ENCODE data around the gene LDLRAD3. TPM values are rescaled to one million over a fixed set of nuclear protein-coding genes. Genes with fewer than 3 reads are reported as not detected.
A peak's percentile ranks its signal among the peaks of the same experiment; 100 is the strongest.

The LDLRAD3 gene
- total RNA-seq (ENCODE audit: low replicate concordance) = 35.6 and 46.6 TPM in 2 replicates

GRCh38 chr11:35943713-35944502, at the start of gene LDLRAD3:
TSS of gene LDLRAD3 (plus strand) at chr11:35944062. CDS start at chr11:35944099, 37 bp downstream.
- Mint-ChIP-seq H3K27ac (peak within 1 kb of the TSS; percentile 94), H3K4me1 (peaks cover 37% of the 10 kb centered on the region), H3K9me3 (peaks cover 14% of the 10 kb centered on the region), H3K4me3 (peak within 1 kb of the TSS; percentile 97), H3K36me3 (peaks cover 17% of the 10 kb centered on the region), H3K27me3 (ENCODE audit: insufficient read depth, low read depth) (peaks cover 9% of the 10 kb centered on the region)
- Histone ChIP-seq H3K9me3 (ENCODE audit: low read depth) (no peaks in the 10 kb centered on the region), H4K20me1 (ENCODE audit: low read depth) (peaks cover 46% of the 10 kb centered on the region), H3F3A (ENCODE audit: low read depth) (peaks cover 10% of the 10 kb centered on the region), H3K4me2 (peak within 1 kb of the TSS; percentile 100), H3K4me1 (peaks cover 47% of the 10 kb centered on the region), H3K4me3 (peak within 1 kb of the TSS; percentile 88), H3K27me3 (no peaks in the 10 kb centered on the region), H3K9ac (peak within 1 kb of the TSS; percentile 73), H3K27ac (no peak within 1 kb of the TSS), H2AFZ (replicated peaks) (peak within 1 kb of the TSS; percentile 8), H3K79me2 (ENCODE audit: low read depth) (peaks cover 48% of the 10 kb centered on the region), H3K36me3 (no peaks in the 10 kb centered on the region)
- TF ChIP-seq EZH2phosphoT487 (IDR thresholded peaks at IDR 0.05) = no peak
- no peak for TF ChIP-seq EZH2 (IDR thresholded peaks at IDR 0.05)
- no peak for TF ChIP-seq CTCF (IDR thresholded peaks at IDR 0.05)
- DNase-seq (ENCODE audit: low spot score) = peak; percentile 93

- Histone ChIP-seq H3K9me3 (ENCODE audit: low read depth) (peaks cover 5% of the 10 kb centered on the region), H3K36me3 (no peaks in the 10 kb centered on the region), H3K9ac (no peak overlapping the region), H3K27ac (no peak overlapping the region), H3F3A (ENCODE audit: low read depth) (no peaks in the 10 kb centered on the region), H3K4me3 (no peak overlapping the region), H3K4me2 (no peak overlapping the region), H2AFZ (replicated peaks) (peak overlapping the region; percentile 78), H3K79me2 (ENCODE audit: low read depth) (no peaks in the 10 kb centered on the region), H3K27me3 (no peaks in the 10 kb centered on the region), H4K20me1 (ENCODE audit: low read depth) (no peaks in the 10 kb centered on the region), H3K4me1 (peaks cover 11% of the 10 kb centered on the region)
- no peak overlapping the region for H3K27ac Mint-ChIP-seq
- no peak overlapping the region for H3K4me3 Mint-ChIP-seq
- H3K9me3 Mint-ChIP-seq = peaks cover 17% of the 10 kb centered on the region
- H3K4me1 Mint-ChIP-seq = no peaks in the 10 kb centered on the region
- TF ChIP-seq EZH2phosphoT487 (IDR thresholded peaks at IDR 0.05) (no peak), EZH2 (IDR thresholded peaks at IDR 0.05) (no peak), CTCF (IDR thresholded peaks at IDR 0.05) (no peak)
- H3K27me3 Mint-ChIP-seq (ENCODE audit: insufficient read depth, low read depth) = peaks cover 7% of the 10 kb centered on the region
- no peaks in the 10 kb centered on the region for H3K36me3 Mint-ChIP-seq
- no peak for DNase-seq (ENCODE audit: low spot score)
These were observed 46.8 kb upstream of the LDLRAD3 start for GRCh38 chr11:35897019-35897418.

GRCh38 chr11:35902961-35903360, 40.9 kb upstream of the LDLRAD3 start:
- H3K4me1 Mint-ChIP-seq = peaks cover 5% of the 10 kb centered on the region
- H3F3A ChIP-seq (ENCODE audit: low read depth) = no peaks in the 10 kb centered on the region
- H3K36me3 Mint-ChIP-seq = no peaks in the 10 kb centered on the region
- H3K4me3 Mint-ChIP-seq = no peak overlapping the region
- no peaks in the 10 kb centered on the region for H3K36me3 ChIP-seq
- no peak overlapping the region for H3K9ac ChIP-seq
- H3K27ac ChIP-seq = no peak overlapping the region
- no peaks in the 10 kb centered on the region for H4K20me1 ChIP-seq (ENCODE audit: low read depth)
- H3K4me2 ChIP-seq = no peak overlapping the region
- peaks cover 37% of the 10 kb centered on the region for H3K9me3 Mint-ChIP-seq
- peaks cover 4% of the 10 kb centered on the region for H3K27me3 Mint-ChIP-seq (ENCODE audit: insufficient read depth, low read depth)
- H2AFZ ChIP-seq (replicated peaks) = no peak overlapping the region
- no peaks in the 10 kb centered on the region for H3K27me3 ChIP-seq
- H3K9me3 ChIP-seq (ENCODE audit: low read depth) = peaks cover 20% of the 10 kb centered on the region
- H3K27ac Mint-ChIP-seq = no peak overlapping the region
- no peak overlapping the region for H3K4me3 ChIP-seq
- no peaks in the 10 kb centered on the region for H3K4me1 ChIP-seq
- no peaks in the 10 kb centered on the region for H3K79me2 ChIP-seq (ENCODE audit: low read depth)
- DNase-seq (ENCODE audit: low spot score) = no peak
- no peak for TF ChIP-seq EZH2phosphoT487 (IDR thresholded peaks at IDR 0.05)
- TF ChIP-seq EZH2 (IDR thresholded peaks at IDR 0.05) = no peak
- no peak for TF ChIP-seq CTCF (IDR thresholded peaks at IDR 0.05)
